ENCODE data around the gene CSTA.

CSTA gene

DNA sequence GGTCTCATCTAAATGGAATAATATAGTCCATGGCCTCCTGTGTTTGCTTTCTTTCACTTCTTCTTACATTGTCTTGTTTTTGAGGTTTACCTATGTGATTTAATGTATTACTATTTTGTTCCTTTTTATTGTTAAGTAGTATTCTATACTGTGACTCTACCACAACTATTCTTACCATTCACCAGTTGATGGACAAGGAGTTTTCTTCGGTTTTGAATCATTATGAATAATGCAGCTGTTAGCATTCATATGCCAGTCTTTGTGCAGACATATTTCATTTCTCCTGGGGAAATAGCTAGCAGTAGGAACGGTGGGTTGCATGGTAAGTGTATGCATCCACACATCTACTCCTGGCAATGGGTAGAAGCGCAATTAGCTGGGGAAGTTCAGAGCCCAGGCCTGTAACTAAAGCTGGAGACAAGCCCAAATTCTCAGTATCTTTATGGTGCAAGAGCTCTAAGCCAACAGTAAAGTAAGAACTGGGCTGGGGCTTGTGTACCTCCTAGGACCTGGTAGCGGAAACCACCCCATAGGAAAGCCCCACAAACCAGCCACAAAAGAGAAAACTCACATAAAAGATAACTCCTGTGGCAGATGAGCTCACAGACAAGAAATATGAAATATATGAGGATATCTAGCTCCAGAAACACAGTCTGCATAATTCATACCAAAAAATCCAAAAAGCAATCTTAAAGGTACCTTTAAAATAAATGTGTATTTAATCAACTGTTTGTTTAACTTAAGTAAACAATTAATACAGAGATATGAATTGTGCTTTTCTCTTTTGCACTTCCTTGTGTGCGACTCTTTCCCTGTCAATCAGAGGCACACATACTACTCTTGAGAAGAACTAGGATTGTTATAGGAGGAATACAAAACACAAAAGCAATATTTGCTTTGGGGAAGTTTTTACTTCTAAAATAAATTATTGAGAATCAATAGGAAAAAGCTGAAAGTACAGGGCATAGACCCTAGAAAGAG is 2.7 kb upstream of the CSTA start:
- DNase-seq (ENCODE audit: extremely low read depth, low read depth): no peak
- TF ChIP-seq, protein P1, sequence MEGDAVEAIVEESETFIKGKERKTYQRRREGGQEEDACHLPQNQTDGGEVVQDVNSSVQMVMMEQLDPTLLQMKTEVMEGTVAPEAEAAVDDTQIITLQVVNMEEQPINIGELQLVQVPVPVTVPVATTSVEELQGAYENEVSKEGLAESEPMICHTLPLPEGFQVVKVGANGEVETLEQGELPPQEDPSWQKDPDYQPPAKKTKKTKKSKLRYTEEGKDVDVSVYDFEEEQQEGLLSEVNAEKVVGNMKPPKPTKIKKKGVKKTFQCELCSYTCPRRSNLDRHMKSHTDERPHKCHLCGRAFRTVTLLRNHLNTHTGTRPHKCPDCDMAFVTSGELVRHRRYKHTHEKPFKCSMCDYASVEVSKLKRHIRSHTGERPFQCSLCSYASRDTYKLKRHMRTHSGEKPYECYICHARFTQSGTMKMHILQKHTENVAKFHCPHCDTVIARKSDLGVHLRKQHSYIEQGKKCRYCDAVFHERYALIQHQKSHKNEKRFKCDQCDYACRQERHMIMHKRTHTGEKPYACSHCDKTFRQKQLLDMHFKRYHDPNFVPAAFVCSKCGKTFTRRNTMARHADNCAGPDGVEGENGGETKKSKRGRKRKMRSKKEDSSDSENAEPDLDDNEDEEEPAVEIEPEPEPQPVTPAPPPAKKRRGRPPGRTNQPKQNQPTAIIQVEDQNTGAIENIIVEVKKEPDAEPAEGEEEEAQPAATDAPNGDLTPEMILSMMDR (IDR thresholded peaks at IDR 0.05; ENCODE audit: low read depth, low read length): no peak

DNA sequence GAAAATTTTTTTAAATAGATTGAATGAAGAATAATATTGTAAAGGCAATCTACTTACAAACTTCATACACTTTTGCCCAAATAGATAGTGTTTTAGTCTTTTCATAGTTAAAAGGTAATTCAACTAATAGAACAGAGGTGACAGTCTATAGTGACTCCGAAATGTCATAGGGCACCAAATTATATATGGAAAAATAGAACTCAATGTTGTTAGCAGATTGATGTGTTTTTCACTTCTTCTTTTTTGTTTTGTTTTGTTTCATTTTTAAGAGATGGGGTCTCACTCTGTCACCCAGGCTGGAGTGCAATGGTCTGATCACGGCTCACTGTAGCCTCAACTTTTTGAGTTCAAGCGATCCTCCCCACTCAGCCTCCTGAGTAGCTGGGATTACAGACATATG is 721 bp downstream of the CSTA start:
- TF ChIP-seq, protein P1 (IDR thresholded peaks at IDR 0.05; ENCODE audit: low read depth, low read length): no peak
- no peak for DNase-seq (ENCODE audit: extremely low read depth, low read depth)

DNA sequence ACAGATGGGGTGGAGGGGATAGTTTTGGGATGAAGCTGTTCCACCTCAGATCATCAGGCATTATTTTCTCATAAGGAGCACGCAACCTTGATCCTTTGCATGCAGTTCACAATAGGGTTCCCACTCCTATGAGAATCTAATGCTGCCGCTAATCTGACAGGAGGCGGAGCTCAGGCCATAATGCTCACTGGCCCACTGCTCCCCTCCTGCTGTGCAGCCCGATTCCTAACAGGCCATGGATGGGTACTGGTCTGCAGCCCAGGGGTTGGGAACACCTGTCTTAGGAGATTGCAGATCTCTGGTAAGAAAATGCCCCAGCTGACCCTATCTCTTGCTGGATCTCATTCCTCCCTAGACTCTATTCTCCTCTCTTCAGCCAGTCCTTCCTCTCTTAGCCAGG is 6.8 kb downstream of the CSTA start:
- TF ChIP-seq, protein P1 (IDR thresholded peaks at IDR 0.05; ENCODE audit: low read depth, low read length): no peak
- DNase-seq (ENCODE audit: extremely low read depth, low read depth): no peak

DNA sequence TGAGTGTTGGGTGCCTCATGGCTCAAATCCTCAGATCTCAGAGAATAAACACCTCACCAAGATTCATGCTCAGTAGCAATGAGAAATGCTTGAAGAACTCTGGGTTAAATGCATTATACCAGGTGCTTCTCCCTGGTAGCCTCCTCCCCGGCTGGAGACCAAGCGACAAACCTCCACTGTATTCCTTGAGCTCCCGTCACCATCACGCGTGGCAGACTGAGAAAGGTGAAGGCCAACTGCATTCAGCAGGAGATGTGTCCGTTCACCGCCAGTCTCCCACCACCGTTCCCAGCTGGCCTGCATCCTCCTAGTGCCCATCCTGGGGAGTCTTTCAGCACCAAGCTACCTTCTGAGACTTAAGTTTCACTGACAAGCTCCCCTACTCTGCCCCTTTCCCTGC is 7.5 kb downstream of the CSTA start:
- DNase-seq (ENCODE audit: extremely low read depth, low read depth): no peak
- TF ChIP-seq, protein P1 (IDR thresholded peaks at IDR 0.05; ENCODE audit: low read depth, low read length): no peak

DNA sequence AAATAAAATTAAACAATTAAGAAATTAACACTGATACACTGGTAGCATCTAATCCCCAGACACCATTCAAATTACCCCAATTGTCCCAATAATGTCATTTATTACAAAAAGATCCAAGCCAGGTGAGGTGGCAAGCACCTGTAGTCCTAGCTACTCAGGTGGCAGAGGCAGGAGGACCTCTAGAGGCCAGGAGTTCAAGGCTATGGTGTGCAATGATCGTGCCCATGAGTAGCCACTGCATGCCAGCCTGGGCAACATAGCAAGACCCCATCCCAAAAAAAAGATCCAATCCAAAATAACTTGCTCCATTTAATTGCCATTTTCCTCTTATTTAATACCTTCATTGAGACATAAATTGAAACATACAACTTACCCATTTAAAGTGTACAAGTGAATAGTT is 17.8 kb downstream of the CSTA start:
- no peak for DNase-seq (ENCODE audit: extremely low read depth, low read depth)
- TF ChIP-seq, protein P1 (IDR thresholded peaks at IDR 0.05; ENCODE audit: low read depth, low read length): no peak

DNA sequence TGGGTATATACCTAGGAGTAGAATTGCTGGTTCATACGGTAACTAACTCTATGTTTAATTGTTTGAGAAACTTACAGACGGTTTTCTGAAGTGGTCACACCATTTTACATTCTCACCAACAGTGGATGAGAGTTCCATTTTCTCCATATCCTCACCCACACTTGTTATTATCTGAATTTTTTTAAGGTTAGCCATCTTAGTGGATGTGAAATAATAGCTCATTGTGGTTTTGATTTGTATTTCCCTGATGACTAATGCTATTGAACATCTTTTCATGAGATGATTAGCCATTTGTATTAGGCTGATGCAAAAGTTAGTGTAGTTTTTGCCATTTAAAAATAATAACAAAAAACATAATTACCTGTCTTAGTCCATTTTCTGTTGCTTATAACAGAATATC is 18.6 kb downstream of the CSTA start:
- TF ChIP-seq, protein P1 (IDR thresholded peaks at IDR 0.05; ENCODE audit: low read depth, low read length): no peak
- DNase-seq (ENCODE audit: extremely low read depth, low read depth): no peak

DNA sequence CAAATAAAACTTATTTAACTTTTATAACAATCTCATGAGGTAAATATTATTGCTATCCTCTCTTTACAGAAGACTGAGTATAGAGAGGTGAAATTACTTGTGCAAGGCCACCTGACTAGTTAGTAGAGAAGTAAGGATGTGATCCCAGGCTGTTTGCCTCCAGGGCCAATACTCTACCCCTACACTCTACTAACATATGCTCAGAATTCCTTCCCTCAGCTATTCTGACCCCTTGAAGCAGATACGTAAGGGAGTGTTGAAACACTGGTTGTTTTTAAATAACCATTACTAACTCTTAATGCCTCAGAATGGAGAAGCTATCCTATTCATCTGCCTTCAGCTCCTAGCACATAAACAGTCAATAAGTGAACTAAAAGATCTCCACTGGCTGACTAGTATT is 24.1 kb downstream of the CSTA start:
- TF ChIP-seq, protein P1 (IDR thresholded peaks at IDR 0.05; ENCODE audit: low read depth, low read length): no peak
- no peak for DNase-seq (ENCODE audit: extremely low read depth, low read depth)
